GM12801 (cell line): ENCODE measurements around the gene FLOT1.

ENCODE experiments used
- CTCF ChIP-seq: IDR thresholded peaks from one replicate; pipeline ENCODE4 v1.5.1; 2011; ENCODE audit warnings: control low read depth; ENCODE audit not compliant: insufficient read length; ENCODE audit errors: extremely low read depth

The FLOT1 gene

GRCh38 chr6:30763618-30764489 is 21.4 kb upstream of the FLOT1 start:
- TF ChIP-seq CTCF: no peak

DNA sequence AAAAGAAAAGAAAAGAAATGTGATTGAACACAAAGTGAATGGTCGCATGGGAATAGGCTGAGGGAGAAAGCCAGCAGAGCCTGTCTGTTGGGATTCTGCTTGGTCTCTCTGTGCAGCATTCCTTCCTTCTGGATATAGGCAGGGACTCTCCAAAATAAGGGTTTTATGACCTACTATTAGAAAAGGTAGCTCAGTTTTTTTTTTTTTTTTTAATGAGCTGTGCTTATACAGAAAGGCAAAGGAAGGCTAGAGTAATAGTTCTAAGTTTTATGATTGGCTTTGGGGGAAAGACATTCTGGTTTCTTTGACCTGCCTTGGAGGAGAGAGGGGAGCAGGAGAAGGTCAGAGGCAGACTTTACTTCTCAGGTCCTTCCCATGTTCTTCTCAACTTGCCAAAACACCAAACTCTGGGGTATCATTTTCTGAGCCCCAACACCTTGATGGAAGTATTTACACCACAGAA is 20.7 kb upstream of the FLOT1 start:
- no peak for TF ChIP-seq CTCF

GRCh38 chr6:30761791-30762429 is 19.4 kb upstream of the FLOT1 start:
- no peak for TF ChIP-seq CTCF

- no peak for TF ChIP-seq CTCF
These were observed 18.1 kb upstream of the FLOT1 start for GRCh38 chr6:30760549-30760948.

DNA sequence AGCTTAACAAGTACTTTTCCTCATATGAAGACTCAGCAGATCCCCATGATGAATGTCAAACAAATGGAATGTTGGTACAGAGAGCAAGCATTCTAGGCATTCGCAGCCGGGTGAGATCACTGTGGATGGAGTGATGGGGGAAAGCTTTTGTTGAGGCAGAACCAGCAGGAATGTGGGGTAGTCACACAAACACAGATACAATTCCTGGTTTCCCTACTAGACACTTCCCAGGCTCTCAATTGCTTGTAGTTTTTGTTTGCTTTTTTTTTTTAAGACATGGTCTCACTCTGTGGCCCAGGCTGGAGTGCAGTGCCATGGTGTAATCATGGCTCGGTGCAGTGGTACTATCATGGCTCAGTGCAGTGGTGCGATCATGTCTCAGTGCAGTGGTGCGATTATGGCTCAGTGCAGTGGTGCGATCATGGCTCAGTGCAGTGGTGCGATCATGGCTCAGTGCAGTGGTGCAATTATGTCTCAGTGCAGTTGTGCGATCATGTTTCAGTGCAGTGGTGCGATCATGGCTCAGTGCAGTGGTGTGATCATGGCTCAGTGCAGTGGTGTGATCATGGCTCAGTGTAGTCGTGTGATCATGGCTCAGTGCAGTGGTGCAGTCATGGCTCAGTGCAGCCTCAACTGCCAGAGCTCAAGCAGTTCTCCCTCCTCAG is 17.2 kb upstream of the FLOT1 start:
- TF ChIP-seq CTCF: no peak

GRCh38 chr6:30757261-30757904 is 14.9 kb upstream of the FLOT1 start:
- TF ChIP-seq CTCF: no peak

- TF ChIP-seq CTCF: no peak
These were observed 12.1 kb upstream of the FLOT1 start for GRCh38 chr6:30754631-30755030.
